GM18858 (cell line): ENCODE results near the gene C1orf210.

Experiments
- ATAC-seq: cut with Tn5 transposase; IDR thresholded peaks from one replicate; pipeline ENCODE4 v1.9.1; 2021; ENCODE audit not compliant: unreplicated experiment

Gene C1orf210

GRCh38 chr1:43275826-43276620 is 9.4 kb downstream of the C1orf210 start:
- no peak for ATAC-seq

- no peak for ATAC-seq
Observed at GRCh38 chr1:43274804-43275180, 10.6 kb downstream of the C1orf210 start.

- no peak for ATAC-seq
Observed at GRCh38 chr1:43274125-43274803, 11.1 kb downstream of the C1orf210 start.

GRCh38 chr1:43273708-43274107 is 11.7 kb downstream of the C1orf210 start:
- ATAC-seq, result no peak

- no peak for ATAC-seq
Observed at GRCh38 chr1:43272576-43273571, 12.5 kb downstream of the C1orf210 start.

- no peak for ATAC-seq
Observed at GRCh38 chr1:43272161-43272560, 13.2 kb downstream of the C1orf210 start.

GRCh38 chr1:43271186-43272118 is 13.9 kb downstream of the C1orf210 start:
- ATAC-seq, result no peak

- no peak for ATAC-seq
Observed at GRCh38 chr1:43270421-43271095, 14.8 kb downstream of the C1orf210 start.

GRCh38 chr1:43269627-43270375 is 15.6 kb downstream of the C1orf210 start, which contains the start of gene TMEM125:
TSS of gene TMEM125 (plus strand) at chr1:43269983. CDS start at chr1:43272723, 2,740 bp downstream.
- ATAC-seq, result no peak

- no peak for ATAC-seq
Observed at GRCh38 chr1:43267818-43268425, 17.5 kb downstream of the C1orf210 start.

- no peak for ATAC-seq
Observed at GRCh38 chr1:43267291-43267805, 18.0 kb downstream of the C1orf210 start.

- ATAC-seq, result no peak
Observed at GRCh38 chr1:43266881-43267280, 18.5 kb downstream of the C1orf210 start.

GRCh38 chr1:43265431-43265830 is 19.9 kb downstream of the C1orf210 start:
- ATAC-seq, result no peak

- no peak for ATAC-seq
Observed at GRCh38 chr1:43258370-43258769, 27.0 kb downstream of the C1orf210 start.

GRCh38 chr1:43256675-43257570 is 28.5 kb downstream of the C1orf210 start:
- no peak for ATAC-seq

- no peak for ATAC-seq
Observed at GRCh38 chr1:43255438-43256210, 29.8 kb downstream of the C1orf210 start.
